LNCAP (cell line): Measurements from ENCODE around the gene SIDT2.

Experiments used
- CTCF ChIP-seq: fragments of 450-650 bp; IDR thresholded peaks from 2 replicates; pipeline ENCODE4 v1.5.1; 2017; ENCODE audit warnings: mild to moderate bottlenecking

Gene SIDT2

GRCh38 chr11:117146521-117146920, 32.0 kb upstream of the SIDT2 start:
- TF ChIP-seq CTCF, result no peak

GRCh38 chr11:117152066-117152465, 26.5 kb upstream of the SIDT2 start:
- TF ChIP-seq CTCF, result no peak

GRCh38 chr11:117154468-117154867, 24.1 kb upstream of the SIDT2 start:
- no peak for TF ChIP-seq CTCF

- TF ChIP-seq CTCF, result no peak
Measured at GRCh38 chr11:117157507-117157906, 21.0 kb upstream of the SIDT2 start.

- TF ChIP-seq CTCF, result no peak
Measured at GRCh38 chr11:117159892-117160291, 18.7 kb upstream of the SIDT2 start.

- TF ChIP-seq CTCF, result no peak
Measured at GRCh38 chr11:117160826-117161225, 17.7 kb upstream of the SIDT2 start.

- no peak for TF ChIP-seq CTCF
Measured at GRCh38 chr11:117166491-117166890, 12.1 kb upstream of the SIDT2 start.

GRCh38 chr11:117169736-117170135, 8.8 kb upstream of the SIDT2 start:
- TF ChIP-seq CTCF, result no peak
